Inflammatory macrophage treated with lipopolysaccharide for 1 hour (primary cell): Measurements from ENCODE around the gene RGS14.

Experiments used
- DNase-seq, 2 donors: peaks; one replicate each; pipeline ENCODE4 v3.0.0-alpha.2; 2020 to 2022

RGS14 gene, protein sequence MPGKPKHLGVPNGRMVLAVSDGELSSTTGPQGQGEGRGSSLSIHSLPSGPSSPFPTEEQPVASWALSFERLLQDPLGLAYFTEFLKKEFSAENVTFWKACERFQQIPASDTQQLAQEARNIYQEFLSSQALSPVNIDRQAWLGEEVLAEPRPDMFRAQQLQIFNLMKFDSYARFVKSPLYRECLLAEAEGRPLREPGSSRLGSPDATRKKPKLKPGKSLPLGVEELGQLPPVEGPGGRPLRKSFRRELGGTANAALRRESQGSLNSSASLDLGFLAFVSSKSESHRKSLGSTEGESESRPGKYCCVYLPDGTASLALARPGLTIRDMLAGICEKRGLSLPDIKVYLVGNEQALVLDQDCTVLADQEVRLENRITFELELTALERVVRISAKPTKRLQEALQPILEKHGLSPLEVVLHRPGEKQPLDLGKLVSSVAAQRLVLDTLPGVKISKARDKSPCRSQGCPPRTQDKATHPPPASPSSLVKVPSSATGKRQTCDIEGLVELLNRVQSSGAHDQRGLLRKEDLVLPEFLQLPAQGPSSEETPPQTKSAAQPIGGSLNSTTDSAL

GRCh38 chr5:177357459-177358351 lies at the start of gene RGS14:
Gene RGS14 (plus strand): TSS chr5:177357924. CDS start chr5:177358025, 101 bp downstream.
- DNase-seq: peak; percentile 75 to 78

DNA sequence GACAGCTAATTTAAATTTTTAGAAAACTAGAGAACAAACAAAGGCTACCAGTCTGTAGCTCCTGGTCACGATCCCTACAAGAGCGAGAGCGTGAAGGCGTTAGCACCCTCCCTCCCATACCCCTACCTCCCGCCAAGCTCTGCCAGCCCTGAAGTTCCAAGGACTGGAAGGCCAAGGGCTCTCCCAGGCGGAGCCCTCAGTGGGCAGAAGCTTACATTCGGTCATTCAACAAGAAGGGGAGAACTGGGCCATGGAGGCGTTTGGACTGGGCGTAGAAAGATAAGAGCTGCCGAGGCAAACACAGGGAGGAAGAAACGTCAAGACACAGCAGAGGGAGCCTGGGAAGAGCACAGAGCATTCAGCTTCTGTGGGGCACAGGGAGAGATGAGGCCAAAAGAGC lies 49.0 kb upstream of the RGS14 start:
- DNase-seq: no peak

DNA sequence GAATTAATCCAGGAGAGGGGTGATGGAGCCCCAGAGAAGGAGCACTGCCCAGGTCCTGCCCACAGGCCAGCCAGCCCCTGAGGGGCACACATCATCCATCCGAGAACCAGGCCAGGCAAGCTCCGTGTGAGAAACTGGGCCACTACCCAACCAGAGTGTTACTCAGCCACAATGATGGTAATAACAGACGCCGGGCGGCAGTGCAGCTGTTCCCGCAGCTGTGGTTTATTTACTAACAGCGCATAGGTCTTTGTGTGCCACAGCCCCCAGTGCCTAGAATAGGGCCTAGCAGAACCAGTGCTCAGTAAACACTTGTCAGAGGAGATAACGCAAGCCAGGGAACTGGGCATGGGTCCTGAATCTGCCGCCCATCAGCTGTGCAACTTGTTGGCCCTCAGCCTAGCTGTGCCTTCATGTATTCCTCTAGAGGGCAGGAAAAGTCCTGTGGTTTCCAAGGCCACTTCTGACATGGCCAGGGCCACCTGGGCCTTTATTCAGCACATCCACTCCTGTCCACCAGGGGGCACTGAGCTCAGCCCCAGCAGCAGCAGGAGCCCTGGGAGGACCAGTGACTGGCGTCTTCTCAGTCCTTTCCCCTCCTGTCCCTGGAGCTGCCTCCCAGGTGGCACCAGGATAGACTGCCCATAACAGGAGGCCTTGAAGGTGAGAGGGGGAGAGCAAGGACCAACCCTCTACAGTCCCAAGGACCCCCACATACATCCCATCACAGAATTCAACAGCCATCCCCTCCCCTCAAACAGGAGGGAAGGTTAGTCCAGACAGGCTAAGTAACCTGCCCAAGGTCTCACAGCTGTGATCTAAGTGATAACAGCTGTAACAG lies 48.2 kb upstream of the RGS14 start:
- peak in 1 of 2 donors; percentile 53 for DNase-seq

DNA sequence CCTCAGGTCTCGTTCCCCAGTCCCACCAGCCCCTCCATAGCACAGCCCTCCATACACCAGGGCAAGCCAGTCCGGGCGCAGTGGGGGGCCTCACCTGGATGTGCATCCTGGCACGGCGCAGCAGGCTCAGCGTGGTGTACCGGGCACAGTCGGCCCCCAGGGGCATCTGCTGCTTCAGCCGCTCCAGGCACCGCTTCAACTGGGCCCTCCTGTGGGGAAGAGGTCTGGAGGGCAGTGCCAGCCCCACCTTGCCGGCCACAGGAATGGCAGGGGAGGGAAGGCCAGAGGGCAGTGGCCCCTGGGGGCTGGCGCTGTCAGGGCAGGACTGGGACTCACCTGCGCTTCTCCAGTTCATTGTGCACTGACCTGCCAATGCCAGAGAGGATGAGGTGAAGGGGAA lies 47.4 kb upstream of the RGS14 start:
- no peak for DNase-seq

DNA sequence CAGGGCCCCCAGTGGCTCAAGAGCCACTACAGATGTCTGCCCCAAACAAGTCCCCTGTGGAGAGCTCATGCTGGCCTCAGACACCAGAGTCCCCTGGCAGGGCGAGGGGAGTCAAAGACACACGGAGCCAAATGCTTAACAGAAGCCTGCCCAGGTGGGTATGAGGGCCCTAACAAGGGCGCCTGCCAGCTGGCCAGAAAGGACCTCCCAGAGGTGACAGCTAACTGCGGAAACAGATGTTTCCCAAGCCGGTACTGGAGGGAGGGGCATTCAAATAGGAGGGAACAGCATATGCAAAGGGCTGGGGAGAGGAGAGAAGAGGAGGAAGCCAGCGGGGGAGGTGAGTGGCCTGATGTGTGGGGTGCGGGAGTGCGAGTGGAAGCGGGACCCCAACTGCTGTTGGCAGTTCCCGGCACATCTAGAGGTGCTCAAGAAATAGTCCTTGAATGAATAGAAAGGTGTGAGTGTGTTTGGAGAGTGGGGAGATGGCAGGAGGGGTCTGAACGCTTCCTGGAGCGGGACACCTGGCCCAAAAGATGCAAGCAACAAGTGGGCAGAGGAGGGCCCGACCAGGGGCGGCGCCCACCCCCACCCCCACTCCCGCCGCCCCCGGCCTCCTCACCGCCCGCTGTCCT lies 46.9 kb upstream of the RGS14 start:
- peak; percentile 39 to 45 for DNase-seq

DNA sequence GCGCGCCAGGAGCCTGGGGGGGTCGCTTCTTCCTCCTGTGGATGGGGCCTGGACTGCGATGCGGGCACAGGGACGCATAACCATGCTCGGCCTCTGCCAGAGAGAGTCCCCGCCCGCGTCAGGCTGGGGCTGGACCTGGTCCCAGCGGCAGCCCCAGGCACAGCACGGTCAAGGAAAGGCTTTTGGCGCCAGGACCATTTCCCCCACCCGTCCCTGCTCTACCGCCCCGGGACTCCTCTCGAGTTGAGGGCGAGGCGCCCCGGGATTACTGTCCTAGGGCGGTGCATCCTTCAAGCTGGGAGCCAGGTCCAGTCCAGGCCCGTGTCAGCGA lies 46.4 kb upstream of the RGS14 start:
- DNase-seq: no peak

GRCh38 chr5:177311723-177312648 lies 45.7 kb upstream of the RGS14 start, which contains the start of gene MXD3:
Gene MXD3 (minus strand): TSS chr5:177311898. CDS start chr5:177311830, 68 bp downstream.
- peak; percentile 93 to 97 for DNase-seq

DNA sequence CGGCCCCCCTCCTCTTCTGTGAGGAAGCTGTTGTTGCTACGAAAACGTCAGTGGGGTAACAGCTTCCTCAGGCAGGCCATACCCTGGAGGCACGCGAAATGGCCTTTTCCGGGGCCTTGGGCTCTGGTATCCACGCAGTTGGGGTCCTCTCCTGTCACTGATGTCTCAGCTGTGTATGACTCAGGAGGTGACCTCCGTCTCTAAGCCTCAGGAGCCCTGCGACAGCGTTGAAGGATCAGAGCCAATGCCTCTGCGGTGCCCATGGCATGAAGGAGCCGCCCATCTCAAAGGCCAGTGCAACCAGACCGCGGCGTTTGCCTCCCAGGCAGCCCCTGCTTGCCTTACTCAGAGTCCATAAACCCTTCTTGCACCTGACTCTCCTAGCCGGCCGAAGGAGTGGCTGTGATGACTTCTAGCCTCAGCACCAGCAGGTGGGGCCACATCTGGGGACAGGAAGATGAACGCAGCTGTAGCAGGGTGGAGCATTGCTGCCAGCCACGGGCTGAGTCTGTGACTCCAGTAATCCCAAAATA lies 45.0 kb upstream of the RGS14 start:
- DNase-seq: no peak

DNA sequence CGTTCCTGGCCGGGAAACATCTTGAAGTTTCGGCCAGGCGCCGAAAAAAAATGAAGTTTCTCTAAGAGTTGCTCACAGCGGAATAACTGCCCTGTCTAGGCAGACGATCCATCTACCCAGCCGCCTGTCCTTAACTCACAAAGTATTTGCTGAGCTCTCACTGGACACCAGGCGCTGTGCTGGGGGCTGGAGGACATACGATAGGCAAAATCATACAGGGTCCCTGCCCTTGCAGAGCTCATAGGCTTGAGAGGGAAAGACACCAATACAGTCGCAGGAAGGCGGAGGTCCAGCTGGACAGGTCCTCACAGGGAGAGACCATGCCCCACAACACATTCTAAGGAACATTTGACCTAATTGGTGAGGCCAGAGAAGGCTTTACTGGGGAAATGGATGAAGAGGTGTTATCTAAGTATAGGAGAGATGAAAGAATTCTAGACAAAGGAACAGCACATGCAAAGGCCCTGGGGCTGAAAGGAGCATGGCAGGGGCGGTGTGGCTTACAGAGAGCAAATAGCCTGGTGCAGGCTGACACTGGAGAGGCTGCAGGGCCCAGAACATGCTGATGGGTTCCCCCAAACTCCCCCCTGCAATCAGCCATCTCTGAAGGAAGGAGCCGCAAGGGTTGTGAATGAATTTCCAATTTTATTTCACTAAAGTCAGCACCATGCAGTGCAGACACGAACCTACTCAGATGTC lies 44.0 kb upstream of the RGS14 start:
- DNase-seq: no peak

DNA sequence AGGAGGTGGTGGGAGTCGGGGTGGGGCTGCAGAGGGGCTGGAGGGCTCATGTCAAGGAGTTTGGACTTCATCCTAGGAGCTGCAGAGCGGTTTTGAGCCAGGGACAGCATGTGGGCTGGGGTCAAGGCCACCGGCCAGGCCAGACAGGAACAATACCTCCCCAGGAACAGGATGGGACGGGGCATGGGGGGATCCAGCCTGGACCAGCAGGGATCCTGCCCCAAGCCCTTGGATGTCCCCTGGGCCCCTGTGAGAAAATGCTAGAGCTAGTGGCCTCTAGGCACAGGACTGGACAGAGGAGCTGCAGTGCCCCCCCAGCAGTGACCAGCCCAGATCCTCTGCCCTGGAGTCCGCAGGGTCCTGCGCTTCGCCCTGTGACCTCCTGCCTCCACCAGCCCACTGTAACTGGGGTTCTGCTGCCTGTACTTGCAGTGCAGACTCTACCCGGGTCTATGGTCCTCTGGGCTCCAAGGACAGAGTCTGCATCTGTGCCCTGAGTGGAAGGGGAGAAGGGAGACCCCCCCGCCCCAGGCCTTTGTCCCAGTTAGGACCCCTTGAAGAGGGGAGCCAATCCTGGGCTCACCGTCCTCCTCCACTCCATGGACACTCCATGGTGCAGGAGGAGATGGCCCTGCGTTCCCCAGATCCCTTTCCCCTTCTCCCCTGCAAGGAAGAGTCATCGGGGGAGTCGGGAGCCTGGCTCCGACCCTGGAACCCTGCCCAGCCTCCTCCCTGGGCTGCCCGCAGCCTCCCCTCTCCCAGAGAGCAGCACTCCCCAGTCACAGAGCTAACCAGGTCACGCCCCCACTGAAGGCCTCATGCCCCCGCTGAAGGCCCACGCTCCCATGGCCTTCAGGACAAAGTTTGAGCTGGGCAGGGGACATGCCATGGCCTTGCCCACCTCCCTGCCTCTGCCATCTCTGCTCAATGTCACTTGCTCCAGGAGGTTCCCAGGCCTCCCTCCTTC lies 43.1 kb upstream of the RGS14 start:
- DNase-seq: no peak

- no peak for DNase-seq
Measured at GRCh38 chr5:177315411-177315810, 42.3 kb upstream of the RGS14 start.

DNA sequence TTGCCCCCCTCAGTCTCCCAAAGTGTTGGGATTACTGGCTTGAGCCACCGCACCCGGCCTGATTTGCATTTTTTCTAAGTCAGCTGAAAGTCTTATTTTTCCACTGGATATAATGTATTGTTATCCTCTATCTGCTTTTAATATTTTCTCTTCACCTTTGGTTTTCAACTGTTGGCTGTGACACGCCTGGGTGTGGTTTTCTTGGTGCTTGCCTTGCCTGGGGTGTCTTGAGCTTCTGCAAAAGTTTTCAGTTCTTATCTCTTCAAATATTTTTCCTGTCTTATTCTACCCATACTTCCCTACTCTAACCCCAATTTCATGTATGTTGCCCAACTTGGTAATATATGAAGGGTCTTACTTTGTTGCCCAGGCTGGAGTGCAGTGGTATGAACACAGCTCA lies 41.7 kb upstream of the RGS14 start:
- DNase-seq: no peak

GRCh38 chr5:177317959-177318377 lies 39.8 kb upstream of the RGS14 start:
- DNase-seq: peak; percentile 53 to 96

DNA sequence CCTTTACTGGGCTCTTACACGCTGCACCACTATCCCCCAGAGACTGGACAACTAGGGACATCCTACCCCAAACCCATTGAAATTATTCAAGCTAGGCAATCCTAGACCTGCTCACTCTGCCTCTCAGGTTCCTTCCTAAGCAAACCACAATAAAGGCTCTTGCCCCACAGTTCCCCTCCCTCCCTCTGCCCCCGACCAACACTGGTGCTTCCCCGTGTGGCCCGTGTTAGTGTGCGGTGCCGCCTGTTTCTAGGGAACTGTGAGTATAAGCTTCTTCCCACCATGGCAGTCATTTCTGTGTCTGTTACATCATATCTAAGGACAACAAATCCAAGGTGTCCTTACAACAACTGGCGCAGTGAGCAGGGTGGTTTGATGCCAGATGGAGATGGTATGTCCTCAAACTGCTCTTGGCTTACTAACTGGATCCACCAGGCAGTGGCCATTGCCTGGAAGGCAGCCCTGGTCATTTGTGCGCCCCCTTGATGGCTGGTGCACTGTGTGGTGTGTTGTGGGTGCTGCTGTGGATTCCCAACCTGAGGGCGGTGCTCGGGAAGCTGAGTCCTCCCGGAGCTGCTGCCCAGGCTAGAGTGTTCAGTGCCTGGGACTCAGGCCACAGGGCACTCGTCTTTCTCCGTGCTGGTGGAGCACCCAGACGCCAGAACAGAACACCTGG lies 37.7 kb upstream of the RGS14 start:
- no peak for DNase-seq

GRCh38 chr5:177320879-177321278 lies 36.8 kb upstream of the RGS14 start:
- peak; percentile 40 to 43 for DNase-seq

- no peak for DNase-seq
Measured at GRCh38 chr5:177325868-177326381, 31.8 kb upstream of the RGS14 start.

GRCh38 chr5:177327539-177328522 lies 29.9 kb upstream of the RGS14 start:
- no peak for DNase-seq
